Sigmoid colon (tissue), 7 donors: Measurements from ENCODE around the gene R3HDM4. TPM values are rescaled to one million over a fixed set of nuclear protein-coding genes. Genes with fewer than 3 reads are reported as not detected.
"Not testable (repeated sequence)": the region's sequence is repeated elsewhere in the genome, so short reads cannot be mapped to it uniquely, and the experiment has no call there.

Source experiments
- DNase-seq: peaks from one replicate; pipeline ENCODE4 v3.0.0-alpha.2; 2019
- H3K27ac ChIP-seq, 4 donors: fragments of 200-600 bp; sonication (generic); one replicate each; pipeline ENCODE4 v1.5.1; 2016 to 2019; ENCODE audit warnings: mild to moderate bottlenecking in 1 of 4
- H3K27me3 ChIP-seq, 3 donors: fragments of 200-600 bp; sonication (generic); one replicate each; pipeline ENCODE4 v1.5.1; 2019; ENCODE audit warnings: mild to moderate bottlenecking in 1 of 3
- H3K36me3 ChIP-seq, 4 donors: fragments of 200-600 bp; sonication (generic); one replicate each; pipeline ENCODE4 v1.5.1; 2016 to 2019
- H3K4me1 ChIP-seq, 4 donors: fragments of 200-600 bp; sonication (generic); one replicate each; pipeline ENCODE4 v1.5.1; 2017 to 2019
- H3K4me3 ChIP-seq, 4 donors: fragments of 200-600 bp; sonication (generic); one replicate each; pipeline ENCODE4 v1.5.1; 2017 to 2019; ENCODE audit warnings: mild to moderate bottlenecking in 2 of 4, moderate library complexity in 1 of 4
- H3K9me3 ChIP-seq, 4 donors: fragments of 200-600 bp in 3 of 4; sonication (generic) in 3 of 4; one replicate each; pipeline versions ENCODE4 v1.5.1 to v1.6.1; 2013 to 2019
- EP300 ChIP-seq, 4 donors: sonication (generic); formaldehyde crosslinking; IDR thresholded peaks; one replicate each; pipeline ENCODE4 v1.6.1; 2017; ENCODE audit warnings: antibody characterized with exemption in 4 of 4
- POLR2A ChIP-seq, 2 donors: fragments of 450-650 bp; IDR thresholded peaks; one replicate each; pipeline ENCODE4 v1.6.1; 2016; ENCODE audit warnings: antibody characterized with exemption in 2 of 2, mild to moderate bottlenecking in 2 of 2, moderate library complexity in 2 of 2
- POLR2AphosphoS5 ChIP-seq, 4 donors: sonication (generic); formaldehyde crosslinking; IDR thresholded peaks; one replicate each; pipeline ENCODE4 v1.6.1; 2017; ENCODE audit warnings: antibody characterized with exemption in 4 of 4
- WGBS, 2 donors: extraction: QIAGEN DNeasy Blood & Tissue Kit; methylation state at CpG; one replicate each; pipeline ENCODE4 v1.1.7; 2013; 5-methylcytosine and 5-hydroxymethylcytosine counted together
- intact Hi-C: fragments of 100-400 bp; cut with DNase I; formaldehyde crosslinking; loops from one replicate; pipeline ENCODE4 v1.15.1; 2023
- polyA plus RNA-seq, 3 donors: library from polyadenylated mRNA; stranded (reverse); fragments of 200-250 nt; gene quantifications; one replicate each; pipeline ENCODE4 v1.2.3, GENCODE V29; 2013
- total RNA-seq, 4 donors: library from RNA; depleted of rRNA; stranded (reverse); fragments of >200 nt; gene quantifications; one replicate each; pipeline ENCODE4 v1.1.0, GENCODE V29; 2016
- TF ChIP-seq, protein P1 (sequence below), 4 experiments: fragments of 450-650 bp in 3 of 4; fragments of 200-600 bp in 1 of 4; IDR thresholded peaks; one replicate each; pipeline ENCODE4 v1.5.1; 2016 to 2019; ENCODE audit warnings: antibody characterized with exemption in 4 of 4, mild to moderate bottlenecking in 3 of 4, moderate library complexity in 2 of 4
- donor health status: healthy with polysubstance abuse.
- donor health status: Bipolar disorder and iron deficiency.
- donor health status: healthy.

The R3HDM4 gene
- total and polyA plus RNA-seq, 7 donors = 21.4 to 85.3 (median 30.5) TPM

GRCh38 chr19:958967-959855 is 46.2 kb upstream of the R3HDM4 start:
- Histone ChIP-seq H3K4me1 (peaks cover 0 to 13% (median 8%) of the 10 kb centered on the region in 4 donors), H3K27me3 (no peaks in the 10 kb centered on the region), H3K36me3 (peaks cover 0 to 4% (median 1%) of the 10 kb centered on the region in 4 donors), H3K4me3 (no peak overlapping the region), H3K27ac (no peak overlapping the region), H3K9me3 (no peaks in the 10 kb centered on the region)
- intact Hi-C loops = no loop called here
- WGBS, 2 donors = 74 to 82% methylated on average over 36 of the region's 36 CpGs
- TF ChIP-seq EP300 (IDR thresholded peaks at IDR 0.05) (no peak), POLR2A (IDR thresholded peaks at IDR 0.05) (no peak), POLR2AphosphoS5 (IDR thresholded peaks at IDR 0.05) (no peak)
- TF ChIP-seq, protein P1, sequence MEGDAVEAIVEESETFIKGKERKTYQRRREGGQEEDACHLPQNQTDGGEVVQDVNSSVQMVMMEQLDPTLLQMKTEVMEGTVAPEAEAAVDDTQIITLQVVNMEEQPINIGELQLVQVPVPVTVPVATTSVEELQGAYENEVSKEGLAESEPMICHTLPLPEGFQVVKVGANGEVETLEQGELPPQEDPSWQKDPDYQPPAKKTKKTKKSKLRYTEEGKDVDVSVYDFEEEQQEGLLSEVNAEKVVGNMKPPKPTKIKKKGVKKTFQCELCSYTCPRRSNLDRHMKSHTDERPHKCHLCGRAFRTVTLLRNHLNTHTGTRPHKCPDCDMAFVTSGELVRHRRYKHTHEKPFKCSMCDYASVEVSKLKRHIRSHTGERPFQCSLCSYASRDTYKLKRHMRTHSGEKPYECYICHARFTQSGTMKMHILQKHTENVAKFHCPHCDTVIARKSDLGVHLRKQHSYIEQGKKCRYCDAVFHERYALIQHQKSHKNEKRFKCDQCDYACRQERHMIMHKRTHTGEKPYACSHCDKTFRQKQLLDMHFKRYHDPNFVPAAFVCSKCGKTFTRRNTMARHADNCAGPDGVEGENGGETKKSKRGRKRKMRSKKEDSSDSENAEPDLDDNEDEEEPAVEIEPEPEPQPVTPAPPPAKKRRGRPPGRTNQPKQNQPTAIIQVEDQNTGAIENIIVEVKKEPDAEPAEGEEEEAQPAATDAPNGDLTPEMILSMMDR (IDR thresholded peaks at IDR 0.05) = no peak
- DNase-seq = no peak

- H3K27ac ChIP-seq, H3K9me3 ChIP-seq, H3K27me3 ChIP-seq, DNase-seq, intact Hi-C loops, H3K4me3 ChIP-seq, H3K36me3 ChIP-seq: not testable (repeated sequence)
- 94 to 95% methylated on average over 9 of the region's 9 CpGs for WGBS, 2 donors
- H3K4me1 ChIP-seq = peaks cover 0 to 24% (median 17%) of the 10 kb centered on the region in 4 donors
Observed at GRCh38 chr19:957578-957977, 44.6 kb upstream of the R3HDM4 start.

GRCh38 chr19:956766-957440 is 43.9 kb upstream of the R3HDM4 start:
- H3K9me3 ChIP-seq = no peaks in the 10 kb centered on the region
- 28 to 62% methylated on average over 27 of the region's 27 CpGs for WGBS, 2 donors
- intact Hi-C loops = no loop called here

DNA sequence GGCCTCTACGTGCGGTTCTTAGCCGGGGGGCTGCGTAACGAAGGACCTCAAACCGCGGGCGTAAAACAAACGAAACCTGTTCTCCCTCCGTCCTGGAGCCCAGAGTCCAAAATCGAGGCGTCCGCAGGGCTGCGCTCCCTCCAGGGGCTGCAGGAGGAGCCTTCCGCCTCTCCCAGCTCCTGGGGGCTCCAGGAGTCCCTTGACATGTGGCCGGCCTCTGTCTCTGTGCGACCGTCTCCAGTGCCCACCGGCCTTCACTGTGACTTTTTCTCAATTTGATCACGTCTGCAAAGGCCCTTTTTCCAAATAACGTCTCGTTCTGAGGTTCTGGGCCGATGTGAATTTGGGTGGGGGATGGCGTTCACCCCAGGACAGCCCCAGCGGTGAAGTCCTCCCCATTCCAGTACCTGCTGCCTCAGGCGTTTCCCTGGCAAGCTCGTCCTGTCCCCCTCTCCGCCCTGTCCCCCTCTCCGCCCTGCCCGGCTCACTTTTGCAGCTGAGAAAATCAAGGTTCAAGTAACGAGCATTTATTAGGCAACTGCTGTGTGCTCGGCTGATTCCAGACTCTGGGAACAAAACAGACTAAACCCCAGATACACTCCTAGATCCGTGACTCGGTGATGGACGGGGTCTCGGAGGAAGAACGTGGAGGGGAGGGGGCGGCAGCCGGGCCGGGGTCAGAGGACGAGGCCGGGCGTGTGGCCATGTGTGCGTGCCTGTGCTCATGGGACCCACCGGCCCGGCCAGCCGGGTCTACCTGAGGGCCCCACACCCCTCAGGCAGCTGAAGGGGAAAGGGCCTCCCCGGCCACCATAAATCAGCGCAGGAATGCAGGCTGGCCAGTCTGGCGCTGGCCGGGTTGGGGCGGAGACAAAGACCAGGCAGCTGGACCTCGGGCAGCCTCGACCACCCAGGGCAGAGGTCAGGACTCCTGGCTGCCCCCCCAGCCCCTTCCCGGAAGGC is 43.1 kb upstream of the R3HDM4 start:
- no peak overlapping the region for H3K4me3 ChIP-seq
- 36 to 79% methylated on average over 55 of the region's 55 CpGs for WGBS, 2 donors
- H3K9me3 ChIP-seq = no peaks in the 10 kb centered on the region
- H3K27ac ChIP-seq = no peak overlapping the region
- H3K4me1 ChIP-seq = peaks cover 0 to 25% (median 19%) of the 10 kb centered on the region in 4 donors
- no peak for DNase-seq
- intact Hi-C loops = no loop called here
- TF ChIP-seq POLR2A (IDR thresholded peaks at IDR 0.05) (no peak), EP300 (IDR thresholded peaks at IDR 0.05) (no peak), POLR2AphosphoS5 (IDR thresholded peaks at IDR 0.05) (no peak)
- TF ChIP-seq, protein P1 (IDR thresholded peaks at IDR 0.05) = no peak
- H3K36me3 ChIP-seq = no peaks in the 10 kb centered on the region
- H3K27me3 ChIP-seq = no peaks in the 10 kb centered on the region

More at GRCh38 chr19:956766-957440, 43.9 kb upstream of the R3HDM4 start:
- no peak for TF ChIP-seq EP300 (IDR thresholded peaks at IDR 0.05)
- no peak for TF ChIP-seq POLR2A (IDR thresholded peaks at IDR 0.05)
- no peak for TF ChIP-seq POLR2AphosphoS5 (IDR thresholded peaks at IDR 0.05)
- TF ChIP-seq, protein P1 (IDR thresholded peaks at IDR 0.05) = no peak
- no peaks in the 10 kb centered on the region for H3K36me3 ChIP-seq
- no peaks in the 10 kb centered on the region for H3K27me3 ChIP-seq
- H3K27ac ChIP-seq = no peak overlapping the region
- no peak overlapping the region for H3K4me3 ChIP-seq
- DNase-seq = no peak
- peaks cover 0 to 25% (median 19%) of the 10 kb centered on the region in 4 donors for H3K4me1 ChIP-seq
